Activated T-cell treated with anti-CD3 and anti-CD28 coated beads for 24 hours (primary cell): Measurements from ENCODE around the gene MYO6.

Experiments
- DNase-seq: peaks from one replicate; pipeline ENCODE4 v3.0.0-alpha.2; 2020; ENCODE audit warnings: low read depth

MYO6 gene

GRCh38 chr6:75947935-75948334, 198.9 kb downstream of the MYO6 start:
- no peak for DNase-seq

GRCh38 chr6:75952128-75952527, 203.1 kb downstream of the MYO6 start:
- no peak for DNase-seq

- no peak for DNase-seq
Observed at GRCh38 chr6:75963569-75963968, 214.5 kb downstream of the MYO6 start.

- DNase-seq, result no peak
Observed at GRCh38 chr6:75968143-75968542, 219.1 kb downstream of the MYO6 start.
